ENCODE results near the gene FAM234A.

Gene FAM234A

GRCh38 chr16:296806-297510 is 62.3 kb downstream of the FAM234A start:
- DNase-seq: no peak

GRCh38 chr16:297832-298231 is 63.2 kb downstream of the FAM234A start:
- DNase-seq: no peak

- no peak for DNase-seq
These were observed 66.6 kb downstream of the FAM234A start for GRCh38 chr16:301235-301634.

- DNase-seq: no peak
These were observed 67.3 kb downstream of the FAM234A start for GRCh38 chr16:301950-302349.

- no peak for DNase-seq
These were observed 69.3 kb downstream of the FAM234A start for GRCh38 chr16:303760-304505.

- DNase-seq: no peak
These were observed 71.5 kb downstream of the FAM234A start for GRCh38 chr16:305916-306626.

GRCh38 chr16:306911-307370 is 72.3 kb downstream of the FAM234A start:
- peak in 1 of 51 donors; percentile 37 for DNase-seq

GRCh38 chr16:307691-308312 is 73.2 kb downstream of the FAM234A start:
- DNase-seq: no peak

GRCh38 chr16:309476-309875 is 74.9 kb downstream of the FAM234A start:
- DNase-seq: no peak

- no peak for DNase-seq
These were observed 77.1 kb downstream of the FAM234A start for GRCh38 chr16:311725-312124.

- DNase-seq: no peak
These were observed 79.7 kb downstream of the FAM234A start for GRCh38 chr16:314351-314750.

- DNase-seq: no peak
These were observed 80.2 kb downstream of the FAM234A start for GRCh38 chr16:314795-315299.

Data from hypothalamus (tissue), 51 donors.